SH-SY5Y (cell line): Measurements from ENCODE around the gene CDH4.

ENCODE experiments used
- GATA2 ChIP-seq: IDR thresholded peaks from 2 replicates; pipeline ENCODE4 v1.6.1; 2011; ENCODE audit warnings: mild to moderate bottlenecking, low read depth, low read length
- GATA3 ChIP-seq: IDR thresholded peaks from 2 replicates; pipeline ENCODE4 v1.6.1; 2011; ENCODE audit warnings: low read depth, mild to moderate bottlenecking, low read length, moderate library complexity

- TF ChIP-seq GATA2 (no peak), GATA3 (no peak)
Observed at GRCh38 chr20:61284752-61285151, 32.7 kb downstream of the CDH4 start.
